ENCODE measurements around the gene ELAVL1. TPM values are rescaled to one million over a fixed set of nuclear protein-coding genes. Genes with fewer than 3 reads are reported as not detected.

Gene ELAVL1
- total RNA-seq, 1 experiment from 2014 or later = 87.2 TPM

DNA sequence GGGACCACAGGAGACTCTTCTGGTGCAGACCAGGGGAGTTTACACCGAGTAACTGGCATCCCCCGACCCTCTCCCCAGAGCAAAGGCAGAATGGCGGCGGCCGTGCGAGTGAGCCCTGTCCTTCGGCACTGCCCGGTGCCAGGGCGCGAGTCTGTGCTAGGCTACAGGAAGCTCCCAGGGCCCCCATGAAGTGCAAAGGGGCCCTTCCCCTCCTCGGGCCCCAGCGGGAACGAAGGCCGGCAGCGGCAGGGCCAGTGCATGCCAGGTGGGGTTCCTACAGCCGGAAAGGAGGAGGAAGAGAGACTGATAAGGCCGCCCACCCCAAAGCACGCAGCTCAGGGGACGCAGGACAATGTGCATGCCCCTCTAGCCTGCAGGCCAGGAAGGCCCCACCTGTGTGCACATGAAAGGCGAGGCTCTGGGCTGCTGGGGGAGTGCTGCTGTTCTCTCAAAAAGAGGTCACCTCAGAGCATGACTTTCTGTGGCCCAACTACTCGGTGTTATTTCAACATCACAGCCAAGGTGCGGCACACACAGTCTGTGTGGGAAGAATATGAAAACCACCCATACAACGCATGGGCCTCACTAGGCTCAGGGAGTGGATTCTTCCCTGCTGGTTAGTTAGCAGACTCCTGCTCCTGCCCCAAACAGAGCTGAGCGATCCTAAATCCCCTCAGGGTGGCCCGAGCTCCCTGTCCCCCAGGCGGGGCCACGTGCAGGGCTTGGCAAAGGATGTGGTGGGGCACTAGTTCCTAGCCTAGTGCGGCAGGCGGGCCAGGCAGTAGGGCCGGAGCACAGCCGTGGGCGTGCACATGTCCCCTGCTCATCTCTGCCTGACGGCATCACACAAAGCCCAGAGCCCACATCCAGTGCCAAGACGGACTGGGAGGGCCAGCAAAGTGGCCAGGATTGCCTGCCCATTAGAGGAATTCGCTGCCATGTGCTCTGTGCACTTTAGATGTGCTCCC is 33.6 kb downstream of the ELAVL1 start:
- Histone ChIP-seq H3K4me3 (ENCODE audit: low read length) (no peak overlapping the region), H3F3A (ENCODE audit: low read length, unreplicated experiment) (no peaks in the 10 kb centered on the region), H4K20me1 (ENCODE audit: low read length) (0 out of 2 replicates have a peak, but pooled peaks cover 3% of the 10 kb centered on the region), H3K36me3 (ENCODE audit: low read depth, low read length) (peaks cover 38% of the 10 kb centered on the region), H3K27me3 (ENCODE audit: low read length) (no peaks in the 10 kb centered on the region), H3K9me2 (replicated peaks; ENCODE audit: low read length) (no peaks in the 10 kb centered on the region), H3K4me1 (ENCODE audit: insufficient read depth, low read length) (no peaks in the 10 kb centered on the region), H3K27ac (ENCODE audit: low read length) (no peak overlapping the region), H3K9me3 (ENCODE audit: low read length) (no peaks in the 10 kb centered on the region), H2AFZ (ENCODE audit: low read length) (no peak overlapping the region), H3K4me2 (ENCODE audit: low read length) (no peak overlapping the region), H3K9ac (ENCODE audit: low read length) (no peak overlapping the region), H3K79me2 (ENCODE audit: low read length) (peaks cover 4% of the 10 kb centered on the region; the same call in 1 of the 2 replicates)
- no peak for DNase-seq
- peak; percentile 32 for ATAC-seq
- no TSS peak for BruUV-seq (replicated peaks)
- intact Hi-C loops (cut with micrococcal nuclease) = loop anchor here (2.0 kb wide), 1 partner anchor 97 kb away; no protein-coding TSS in a partner anchor
- CTCF ChIA-PET = interaction anchor here (0.7 to 1.5 kb wide), 2 partner anchors 30 to 31 kb away, joined by 5 to 9 read pairs; no protein-coding TSS in a partner anchor
- TF ChIP-seq EZH2phosphoT487 (IDR thresholded peaks at IDR 0.05; ENCODE audit: borderline replicate concordance, low read length) (no peak), EZH2 (IDR thresholded peaks at IDR 0.05; ENCODE audit: low read length, unreplicated experiment) (no peak)
- TF ChIP-seq, protein P1, sequence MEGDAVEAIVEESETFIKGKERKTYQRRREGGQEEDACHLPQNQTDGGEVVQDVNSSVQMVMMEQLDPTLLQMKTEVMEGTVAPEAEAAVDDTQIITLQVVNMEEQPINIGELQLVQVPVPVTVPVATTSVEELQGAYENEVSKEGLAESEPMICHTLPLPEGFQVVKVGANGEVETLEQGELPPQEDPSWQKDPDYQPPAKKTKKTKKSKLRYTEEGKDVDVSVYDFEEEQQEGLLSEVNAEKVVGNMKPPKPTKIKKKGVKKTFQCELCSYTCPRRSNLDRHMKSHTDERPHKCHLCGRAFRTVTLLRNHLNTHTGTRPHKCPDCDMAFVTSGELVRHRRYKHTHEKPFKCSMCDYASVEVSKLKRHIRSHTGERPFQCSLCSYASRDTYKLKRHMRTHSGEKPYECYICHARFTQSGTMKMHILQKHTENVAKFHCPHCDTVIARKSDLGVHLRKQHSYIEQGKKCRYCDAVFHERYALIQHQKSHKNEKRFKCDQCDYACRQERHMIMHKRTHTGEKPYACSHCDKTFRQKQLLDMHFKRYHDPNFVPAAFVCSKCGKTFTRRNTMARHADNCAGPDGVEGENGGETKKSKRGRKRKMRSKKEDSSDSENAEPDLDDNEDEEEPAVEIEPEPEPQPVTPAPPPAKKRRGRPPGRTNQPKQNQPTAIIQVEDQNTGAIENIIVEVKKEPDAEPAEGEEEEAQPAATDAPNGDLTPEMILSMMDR (conservative IDR thresholded peaks at IDR 0.05; ENCODE audit: low read depth, low read length) = no peak
- POLR2A ChIA-PET (ENCODE audit: unreplicated experiment) = interaction anchor here (0.6 kb wide), 1 partner anchor 162 kb away, joined by 3 read pairs; no protein-coding TSS in a partner anchor

DNA sequence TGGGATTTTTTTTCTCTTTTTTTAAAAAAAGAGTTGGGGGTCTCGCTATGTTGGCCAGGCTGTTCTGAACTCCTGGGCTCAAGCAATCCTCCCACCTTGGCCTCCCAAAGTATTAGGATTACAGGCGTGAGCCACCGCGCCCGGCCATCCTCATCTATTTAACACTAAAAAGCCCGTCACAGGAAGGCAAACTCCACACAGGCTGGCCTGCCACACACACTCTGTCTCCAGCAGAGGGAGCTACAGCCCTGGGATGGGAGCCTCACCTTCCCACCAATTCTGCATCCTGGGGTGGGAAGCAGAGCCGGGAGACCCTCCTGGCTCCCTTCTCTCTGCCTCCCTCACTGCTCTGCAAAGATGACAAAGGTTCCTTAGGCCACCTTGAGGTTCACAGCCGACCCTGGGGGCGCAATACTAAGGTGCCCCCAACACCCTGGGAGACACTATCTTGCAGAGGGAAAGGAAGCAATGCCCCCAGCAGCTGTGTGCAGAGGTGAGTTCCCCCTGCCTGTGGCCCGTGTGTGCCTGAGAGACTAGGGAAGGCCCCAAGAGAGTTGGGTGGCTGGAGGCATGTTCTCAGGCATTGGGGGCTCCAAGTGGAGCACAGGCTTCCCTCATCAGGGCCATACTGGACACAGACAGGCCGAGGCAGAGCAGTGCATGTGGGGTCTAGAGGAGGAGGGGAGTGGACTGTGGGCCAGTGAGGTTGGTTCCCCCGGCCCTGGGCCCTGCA is 34.6 kb downstream of the ELAVL1 start:
- no peaks in the 10 kb centered on the region for H3F3A ChIP-seq (ENCODE audit: low read length, unreplicated experiment)
- no peak overlapping the region for H3K4me3 ChIP-seq (ENCODE audit: low read length)
- POLR2A ChIA-PET (ENCODE audit: unreplicated experiment) = interaction anchor here (0.6 kb wide), 1 partner anchor 186 kb away, joined by 4 read pairs; no protein-coding TSS in a partner anchor
- H3K9me3 ChIP-seq (ENCODE audit: low read length) = no peaks in the 10 kb centered on the region
- no peak overlapping the region for H2AFZ ChIP-seq (ENCODE audit: low read length)
- CTCF ChIA-PET = interaction anchor here (1.5 kb wide), 1 partner anchor 32 kb away, joined by 5 read pairs; no protein-coding TSS in a partner anchor
- TF ChIP-seq, protein P1 (conservative IDR thresholded peaks at IDR 0.05; ENCODE audit: low read depth, low read length) = peak; percentile 98
- TF ChIP-seq EZH2 (IDR thresholded peaks at IDR 0.05; ENCODE audit: low read length, unreplicated experiment) = no peak
- H3K9ac ChIP-seq (ENCODE audit: low read length) = no peak overlapping the region
- 0 out of 2 replicates have a peak, but pooled peaks cover 3% of the 10 kb centered on the region for H4K20me1 ChIP-seq (ENCODE audit: low read length)
- H3K79me2 ChIP-seq (ENCODE audit: low read length) = no peaks in the 10 kb centered on the region
- DNase-seq = peak; percentile 76
- H3K4me1 ChIP-seq (ENCODE audit: insufficient read depth, low read length) = peaks cover 3% of the 10 kb centered on the region; the same call in 1 of the 2 replicates
- no peak overlapping the region for H3K4me2 ChIP-seq (ENCODE audit: low read length)
- BruUV-seq (replicated peaks) = no TSS peak
- H3K36me3 ChIP-seq (ENCODE audit: low read depth, low read length) = peaks cover 46% of the 10 kb centered on the region
- H3K27ac ChIP-seq (ENCODE audit: low read length) = no peak overlapping the region
- H3K27me3 ChIP-seq (ENCODE audit: low read length) = no peaks in the 10 kb centered on the region
- intact Hi-C loops (cut with micrococcal nuclease) = loop anchor here (1.0 to 2.0 kb wide), 2 partner anchors 31 to 98 kb away; no protein-coding TSS in a partner anchor
- no peaks in the 10 kb centered on the region for H3K9me2 ChIP-seq (replicated peaks; ENCODE audit: low read length)
- peak; percentile 77 for ATAC-seq
